Upper lobe of left lung (tissue), 4 donors: ENCODE data around the gene ZBTB16.
"Not testable (repeated sequence)": the region's sequence is repeated elsewhere in the genome, so short reads cannot be mapped to it uniquely, and the experiment has no call there.

Experiments used
- EP300 ChIP-seq, 4 donors: sonication (generic); formaldehyde crosslinking; IDR thresholded peaks; one replicate each; pipeline ENCODE4 v1.5.1; 2017; ENCODE audit warnings: antibody characterized with exemption in 4 of 4, control low read depth in 2 of 4
- POLR2A ChIP-seq, 4 donors: fragments of 450-650 bp; IDR thresholded peaks; one replicate each; pipeline ENCODE4 v1.5.1; 2016 to 2017; ENCODE audit warnings: antibody characterized with exemption in 4 of 4, mild to moderate bottlenecking in 2 of 4
- POLR2AphosphoS5 ChIP-seq, 2 donors: sonication (generic); formaldehyde crosslinking; IDR thresholded peaks; one replicate each; pipeline ENCODE4 v1.5.1; 2017; ENCODE audit warnings: antibody characterized with exemption in 2 of 2
- TF ChIP-seq, protein P1 (sequence below), 6 experiments: fragments of 450-650 bp in 4 of 6; fragments of 200-600 bp in 2 of 6; sonication (generic) in 2 of 6; IDR thresholded peaks; one replicate each; pipeline ENCODE4 v1.5.1; 2016 to 2019; ENCODE audit warnings: antibody characterized with exemption in 6 of 6

GRCh38 chr11:114049766-114050165 is 9.7 kb upstream of the ZBTB16 start:
- TF ChIP-seq, protein P1, sequence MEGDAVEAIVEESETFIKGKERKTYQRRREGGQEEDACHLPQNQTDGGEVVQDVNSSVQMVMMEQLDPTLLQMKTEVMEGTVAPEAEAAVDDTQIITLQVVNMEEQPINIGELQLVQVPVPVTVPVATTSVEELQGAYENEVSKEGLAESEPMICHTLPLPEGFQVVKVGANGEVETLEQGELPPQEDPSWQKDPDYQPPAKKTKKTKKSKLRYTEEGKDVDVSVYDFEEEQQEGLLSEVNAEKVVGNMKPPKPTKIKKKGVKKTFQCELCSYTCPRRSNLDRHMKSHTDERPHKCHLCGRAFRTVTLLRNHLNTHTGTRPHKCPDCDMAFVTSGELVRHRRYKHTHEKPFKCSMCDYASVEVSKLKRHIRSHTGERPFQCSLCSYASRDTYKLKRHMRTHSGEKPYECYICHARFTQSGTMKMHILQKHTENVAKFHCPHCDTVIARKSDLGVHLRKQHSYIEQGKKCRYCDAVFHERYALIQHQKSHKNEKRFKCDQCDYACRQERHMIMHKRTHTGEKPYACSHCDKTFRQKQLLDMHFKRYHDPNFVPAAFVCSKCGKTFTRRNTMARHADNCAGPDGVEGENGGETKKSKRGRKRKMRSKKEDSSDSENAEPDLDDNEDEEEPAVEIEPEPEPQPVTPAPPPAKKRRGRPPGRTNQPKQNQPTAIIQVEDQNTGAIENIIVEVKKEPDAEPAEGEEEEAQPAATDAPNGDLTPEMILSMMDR (IDR thresholded peaks at IDR 0.05): not testable (repeated sequence)
- TF ChIP-seq EP300, POLR2A, POLR2AphosphoS5 (IDR thresholded peaks at IDR 0.05): not testable (repeated sequence)
